A172 (cell line): ENCODE results near the gene STRA8. TPM values are rescaled to one million over a fixed set of nuclear protein-coding genes. Genes with fewer than 3 reads are reported as not detected.

Source experiments
- DNase-seq: peaks from one replicate; pipeline ENCODE4 v3.0.0-alpha.2; 2015; ENCODE audit warnings: low spot score
- total RNA-seq: library from RNA; depleted of rRNA; stranded (reverse); fragments of >200 nt; shearing (Covaris generic); gene quantifications from 2 replicates; pipeline ENCODE4 v1.2.3, GENCODE V29; 2014

STRA8 gene
- total RNA-seq, 1 experiment from 2014 or later = not detected

DNA sequence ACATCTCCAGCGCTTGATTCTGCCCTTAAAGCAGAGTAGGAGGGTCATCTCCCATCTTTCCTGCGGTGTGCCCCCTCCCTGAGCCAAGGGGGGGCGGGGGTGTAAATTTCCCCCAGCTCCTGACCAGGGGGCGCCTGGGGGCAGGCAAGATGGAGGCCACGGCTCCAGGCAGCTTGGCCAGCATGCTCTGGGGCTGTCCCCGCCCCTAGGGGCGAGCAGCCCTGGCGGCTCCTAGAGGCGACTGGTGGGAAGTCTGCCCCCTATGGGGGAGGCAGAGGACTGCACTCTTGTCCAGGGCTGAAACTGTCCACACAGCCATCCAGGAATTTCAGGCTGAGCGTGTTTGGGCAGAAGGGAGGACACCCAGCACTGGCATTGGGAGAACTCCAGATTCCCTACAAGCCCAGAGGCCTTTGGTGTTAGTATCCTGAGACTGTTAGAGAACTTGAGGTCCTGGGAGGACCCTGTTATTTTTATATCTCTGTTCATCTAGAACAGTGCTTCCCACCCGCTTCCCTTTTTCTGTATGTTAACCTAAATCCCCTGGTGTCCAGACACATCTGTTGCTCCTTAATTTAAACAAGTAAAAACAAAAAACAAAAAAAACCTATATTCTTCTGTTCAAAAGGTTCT is 4.6 kb downstream of the STRA8 start:
- no peak for DNase-seq

DNA sequence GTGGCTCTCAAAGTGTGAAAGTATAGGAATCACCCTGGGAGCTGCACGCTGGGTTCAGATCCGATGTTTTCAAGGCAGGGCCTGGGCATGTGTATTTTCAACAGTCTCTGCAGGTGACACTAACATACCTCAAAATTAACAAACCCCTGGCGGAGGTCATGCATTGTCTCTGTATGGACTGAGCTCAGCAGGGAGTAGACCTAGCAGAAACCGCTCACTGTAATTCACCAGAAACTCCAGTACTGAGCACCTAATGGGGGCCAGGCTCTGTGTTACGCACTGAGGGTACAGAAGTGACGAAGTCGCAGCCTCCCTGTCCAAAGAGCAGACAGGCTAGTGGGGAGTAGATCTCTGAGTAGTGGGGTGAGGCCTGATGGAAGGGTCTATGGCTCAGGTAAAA is 5.6 kb downstream of the STRA8 start:
- no peak for DNase-seq

DNA sequence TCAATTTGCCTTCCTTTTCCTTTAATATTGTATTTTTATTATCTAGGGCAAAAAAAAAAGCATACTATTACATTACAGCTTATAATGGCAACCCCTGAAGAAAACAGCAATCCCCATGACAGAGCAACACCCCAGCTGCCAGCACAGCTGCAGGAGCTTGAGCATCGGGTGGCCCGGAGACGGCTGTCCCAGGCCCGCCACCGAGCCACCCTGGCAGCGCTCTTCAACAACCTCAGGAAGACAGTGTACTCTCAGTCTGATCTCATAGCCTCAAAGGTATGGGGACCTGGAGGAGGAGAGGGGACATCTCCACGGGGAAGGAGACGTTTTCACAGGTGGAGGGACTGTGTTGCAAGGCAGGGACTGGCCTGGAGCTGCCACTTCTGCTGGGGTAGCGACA is 6.8 kb downstream of the STRA8 start:
- no peak for DNase-seq

DNA sequence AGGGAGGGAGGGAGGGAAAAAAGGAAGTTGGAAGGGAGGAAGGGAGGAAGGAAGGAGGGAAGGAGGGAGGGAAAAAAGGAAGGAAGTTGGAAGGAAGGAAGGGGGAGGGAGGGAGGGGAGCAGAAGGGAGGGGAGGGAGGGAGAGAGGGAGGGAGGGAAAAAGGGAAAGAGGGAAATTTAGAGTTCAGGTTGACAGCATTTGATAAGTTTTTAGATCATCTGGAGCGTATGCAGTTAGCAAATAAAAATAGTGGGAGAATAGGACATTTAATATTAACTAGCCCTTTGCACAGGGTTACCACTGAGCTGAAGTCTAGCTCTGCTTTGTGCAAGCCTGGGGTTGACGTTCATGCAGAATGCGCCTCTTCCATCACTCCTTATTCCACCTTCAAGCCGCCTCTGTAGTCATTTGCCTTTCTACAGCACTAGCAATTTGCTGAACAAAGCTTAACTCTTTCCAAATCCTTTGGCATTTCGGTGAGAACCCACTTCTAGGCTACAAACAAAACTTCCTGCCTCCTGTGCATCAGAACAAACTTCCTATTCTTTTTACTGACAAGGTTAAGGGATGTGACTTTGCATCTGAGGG is 8.6 kb downstream of the STRA8 start:
- DNase-seq = no peak

DNA sequence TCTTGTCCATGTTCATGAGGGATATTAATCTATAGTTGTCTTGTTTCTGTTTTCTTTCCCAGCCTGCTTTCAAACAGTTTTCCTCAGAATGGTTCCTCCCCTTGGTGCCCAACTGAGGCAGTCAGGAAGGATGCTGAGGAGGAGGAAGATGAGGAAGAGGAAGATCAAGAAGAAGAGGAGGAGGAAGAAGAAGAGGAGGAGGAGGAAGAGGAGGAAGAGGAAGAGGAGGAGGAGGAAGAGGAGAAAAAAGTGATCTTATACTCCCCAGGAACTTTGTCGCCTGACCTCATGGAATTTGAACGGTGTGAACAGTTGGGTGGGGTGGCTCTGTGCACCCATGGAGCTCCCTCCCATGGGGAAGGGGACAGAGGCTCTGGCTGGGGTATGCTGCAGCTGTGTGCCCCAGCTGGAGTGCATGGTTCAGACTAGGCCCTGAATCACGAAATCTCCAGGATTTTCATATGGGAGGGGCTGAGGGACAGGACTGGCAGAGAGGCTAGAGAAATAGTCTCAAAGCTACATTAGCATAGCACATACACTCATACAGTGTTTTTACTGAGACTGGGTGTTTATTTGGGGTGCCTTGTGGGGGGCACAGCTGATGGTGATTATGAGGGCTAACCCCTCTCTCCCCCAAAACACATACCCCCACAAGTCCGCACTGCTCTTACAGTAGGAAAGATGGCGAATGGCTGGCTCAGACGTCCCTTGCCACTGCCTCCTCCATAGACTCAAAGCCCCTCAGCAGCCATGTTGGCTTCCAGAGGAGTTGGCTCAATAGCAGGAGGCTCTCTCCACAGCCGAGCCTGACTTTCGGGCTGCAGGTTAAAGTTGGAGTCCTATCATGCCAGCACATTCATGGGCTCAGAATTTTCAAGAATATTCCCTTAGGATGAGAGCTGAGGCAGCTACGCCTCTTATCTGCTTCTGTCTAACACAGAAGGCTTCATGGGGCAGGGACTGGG is 11.9 kb downstream of the STRA8 start:
- no peak for DNase-seq

DNA sequence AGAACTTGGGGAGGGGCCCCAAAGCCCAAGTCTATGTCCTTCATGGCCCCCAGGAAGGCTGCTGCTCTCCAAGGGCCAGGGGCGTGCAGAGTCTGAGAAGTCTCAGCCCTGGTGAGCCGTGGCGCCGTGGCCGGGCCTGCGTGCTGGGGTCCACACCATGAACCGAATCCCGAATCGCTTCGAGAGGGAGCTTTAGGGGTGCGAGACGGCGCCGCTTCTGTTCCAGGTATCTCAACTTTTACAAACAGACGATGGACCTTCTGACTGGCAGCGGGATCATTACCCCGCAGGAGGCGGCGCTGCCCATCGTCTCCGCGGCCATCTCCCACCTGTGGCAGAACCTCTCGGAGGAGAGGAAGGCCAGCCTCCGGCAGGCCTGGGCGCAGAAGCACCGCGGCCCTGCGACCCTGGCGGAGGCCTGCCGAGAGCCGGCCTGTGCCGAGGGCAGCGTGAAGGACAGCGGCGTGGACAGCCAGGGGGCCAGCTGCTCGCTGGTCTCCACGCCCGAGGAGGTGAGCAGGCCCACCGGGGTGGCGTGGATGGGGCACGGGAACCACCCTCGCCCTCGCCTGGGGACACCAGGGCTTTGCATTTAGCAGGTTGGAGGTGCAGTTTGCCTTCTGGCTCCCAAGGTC is 12.7 kb downstream of the STRA8 start:
- no peak for DNase-seq

DNA sequence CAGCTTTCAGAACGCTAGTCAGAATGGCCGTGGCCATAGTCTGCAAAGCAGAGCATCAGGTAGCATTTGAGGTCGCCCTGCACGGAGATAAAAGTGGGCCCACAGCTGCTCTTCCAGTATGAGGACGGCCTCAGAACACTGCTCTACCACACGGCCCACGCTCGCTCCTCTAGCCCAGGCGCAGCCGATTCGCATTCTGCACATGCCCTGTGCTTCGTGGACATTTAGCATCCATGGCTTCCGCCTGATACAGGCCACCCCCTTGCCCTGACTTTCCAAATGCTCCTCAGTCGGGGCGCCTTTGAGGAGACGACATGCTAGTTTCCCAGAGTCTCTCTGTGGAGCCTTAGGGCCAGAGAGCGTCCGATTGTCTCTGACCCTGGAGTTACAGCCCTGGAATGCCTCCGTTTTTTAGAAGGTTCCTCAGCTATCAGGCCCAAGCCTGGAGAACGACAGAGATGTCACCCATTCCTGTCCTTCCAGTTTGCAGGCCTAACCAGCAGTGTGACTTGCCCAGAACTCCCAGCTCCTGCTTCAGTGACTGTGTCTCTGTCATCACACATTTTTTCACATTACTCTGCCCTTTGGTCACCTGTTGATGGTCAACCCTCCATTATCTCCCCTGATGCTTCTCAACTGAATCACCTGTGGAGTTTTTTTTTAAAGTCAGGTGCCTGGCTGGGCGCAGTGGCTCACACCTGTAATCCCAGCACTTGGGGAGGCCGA is 14.3 kb downstream of the STRA8 start:
- no peak for DNase-seq

DNA sequence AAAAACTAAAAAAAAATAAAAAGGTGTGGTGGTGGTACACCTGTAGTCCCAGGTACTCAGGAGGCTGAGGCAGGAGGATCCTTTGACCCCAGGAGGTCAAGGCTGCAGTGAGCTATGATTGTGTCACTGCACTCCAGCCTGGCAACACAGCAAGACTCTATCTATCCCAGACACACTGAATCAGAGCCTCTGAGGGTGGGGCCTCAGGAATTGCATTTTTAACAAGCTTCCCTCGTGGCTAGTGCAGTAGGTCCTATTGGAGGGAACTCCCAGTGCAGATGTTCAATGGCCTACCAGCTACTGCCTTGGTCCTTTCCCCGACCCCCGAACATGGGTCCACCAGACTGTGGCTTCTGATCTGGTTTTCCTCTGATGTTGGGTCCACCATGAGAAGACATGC is 14.9 kb downstream of the STRA8 start:
- no peak for DNase-seq

DNA sequence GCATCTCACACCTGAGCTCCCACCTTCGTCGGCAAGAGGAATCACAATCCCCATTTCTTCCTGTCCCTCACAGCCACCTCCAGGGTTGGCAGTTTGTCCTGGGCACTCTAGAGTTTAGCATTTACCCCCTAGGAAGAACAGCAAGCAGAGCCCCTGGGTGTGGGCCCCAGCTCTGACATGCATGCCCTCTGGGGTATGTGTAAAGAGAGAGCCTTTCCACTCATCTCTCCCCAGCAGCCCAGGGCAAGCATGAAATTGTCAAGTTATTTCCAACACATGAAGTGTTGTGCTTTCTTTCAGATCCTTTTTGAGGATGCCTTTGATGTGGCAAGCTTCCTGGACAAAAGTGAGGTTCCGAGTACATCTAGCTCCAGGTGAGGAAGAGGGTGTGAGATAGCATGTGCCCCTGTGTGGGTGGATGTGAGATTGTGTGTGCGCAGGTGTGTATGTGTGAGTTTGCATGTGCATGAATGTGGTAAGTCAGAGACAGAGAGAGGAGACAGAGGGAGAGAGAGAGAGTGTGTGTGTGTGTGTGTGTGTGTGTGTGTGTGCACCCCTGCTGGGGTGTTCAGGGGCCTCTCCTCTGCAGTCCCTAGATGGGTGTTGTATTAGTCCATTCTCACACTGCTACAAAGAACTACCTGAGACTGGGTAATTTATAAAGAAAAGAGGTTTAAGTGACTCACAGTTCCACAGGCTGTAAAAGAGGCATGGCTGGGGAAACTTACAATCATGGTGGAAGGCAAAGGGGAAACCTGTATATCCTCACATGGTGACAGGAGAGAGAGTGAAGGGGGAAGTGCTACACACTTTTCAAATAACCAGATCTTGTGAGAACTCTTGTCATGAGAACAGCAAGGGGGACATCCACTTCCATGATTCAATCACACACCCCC is 18.1 kb downstream of the STRA8 start:
- DNase-seq = no peak

DNA sequence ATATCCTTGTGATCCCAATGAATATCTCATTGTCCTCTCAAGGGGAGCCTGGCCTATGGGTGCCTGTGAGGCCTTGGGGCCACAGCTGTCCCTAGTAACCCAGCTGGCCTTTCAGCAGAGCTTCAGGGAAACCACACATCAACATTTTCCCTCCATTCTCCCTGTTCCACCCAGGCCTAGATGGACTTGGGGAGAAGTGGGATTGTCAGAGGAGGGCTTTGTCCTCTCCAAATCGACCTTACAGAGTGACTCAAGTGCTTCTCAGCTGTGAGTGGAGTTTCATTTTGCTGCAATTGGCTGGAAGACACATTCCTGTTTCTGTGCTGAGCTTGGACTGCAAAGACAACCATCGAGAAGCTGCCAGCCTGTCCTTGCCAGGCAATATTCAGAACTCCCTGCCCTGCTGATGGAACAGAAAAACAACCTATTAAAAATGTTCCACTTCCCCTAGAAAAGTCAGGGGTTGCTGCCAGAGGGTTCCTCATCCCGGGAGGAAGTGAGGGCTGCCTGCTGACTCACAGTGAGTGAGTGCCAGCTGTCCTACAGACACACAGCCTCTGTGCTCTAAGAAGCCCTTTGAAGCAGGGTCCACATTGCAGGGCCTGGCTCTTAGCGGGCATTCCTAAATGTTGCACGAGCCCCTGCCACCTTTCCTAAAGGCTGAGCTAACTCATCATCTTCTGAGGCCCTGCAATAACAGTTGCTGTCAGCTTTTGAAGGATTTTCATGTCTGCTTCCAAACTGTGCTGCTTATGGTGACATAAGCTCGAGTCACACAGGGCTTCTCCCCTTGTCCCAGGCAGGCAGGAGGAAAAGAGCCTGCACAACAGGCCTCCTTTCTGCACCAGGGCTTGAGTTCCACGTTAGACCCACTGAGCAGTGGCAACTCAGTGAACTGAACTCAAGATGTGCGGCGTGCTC is 20.5 kb downstream of the STRA8 start:
- DNase-seq = peak; percentile 64

DNA sequence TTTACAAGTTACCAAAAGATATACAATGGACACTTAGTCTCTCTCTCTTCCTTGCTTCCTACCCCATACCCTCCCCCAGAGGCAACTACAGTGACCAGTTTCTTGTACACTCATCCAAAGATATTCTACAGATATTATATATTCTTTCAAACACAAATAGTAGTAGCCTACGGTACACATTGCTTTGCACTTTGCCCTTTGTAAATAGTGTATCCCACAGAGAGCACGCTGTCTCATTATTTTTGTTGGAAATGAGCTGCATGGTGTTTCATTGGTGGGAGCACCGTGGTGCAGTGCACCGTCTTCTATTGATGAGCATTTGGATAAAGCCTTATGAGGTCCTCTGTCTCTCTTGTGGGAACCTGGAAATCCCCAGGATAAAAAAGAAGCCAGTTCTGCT is 24.2 kb downstream of the STRA8 start:
- DNase-seq = no peak

DNA sequence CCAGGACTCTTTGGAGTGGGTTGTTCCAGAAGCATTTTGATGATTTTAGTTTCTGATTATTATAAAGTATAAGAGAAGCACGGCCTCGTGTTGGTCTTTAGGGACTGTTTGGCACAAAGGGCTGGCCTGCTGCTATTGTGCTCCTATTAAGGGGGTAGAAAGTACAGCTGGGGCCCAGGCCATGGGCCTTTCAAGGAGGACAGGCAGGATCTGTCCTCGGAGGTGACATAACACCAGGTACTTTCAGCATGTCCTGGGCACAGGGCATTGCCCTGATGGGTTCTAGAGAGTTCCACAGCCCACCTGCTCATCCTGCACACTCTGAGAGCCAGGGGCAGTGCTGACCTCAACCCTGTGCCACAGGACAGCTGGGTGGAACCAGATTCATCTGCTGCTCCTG is 24.9 kb downstream of the STRA8 start:
- no peak for DNase-seq

DNA sequence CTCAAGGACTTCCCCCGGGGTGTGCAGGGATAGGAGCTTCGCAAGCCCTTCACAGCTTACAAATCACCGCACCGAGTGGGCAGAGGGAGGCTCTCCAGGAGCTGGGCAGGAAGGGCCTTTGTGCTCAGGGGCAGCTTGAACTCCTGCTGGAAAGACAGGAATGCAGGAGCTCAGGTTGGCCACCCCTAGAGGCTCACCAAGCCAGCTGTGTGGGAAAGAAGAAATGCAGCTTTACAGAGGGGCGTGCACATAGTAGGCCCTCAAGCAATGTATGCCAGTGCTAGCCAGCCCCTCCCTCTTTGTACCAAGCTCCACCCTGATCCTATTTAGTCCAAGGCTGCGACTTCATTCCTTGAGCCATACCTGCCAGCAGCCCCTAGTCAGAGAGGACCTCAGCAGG is 26.1 kb downstream of the STRA8 start:
- no peak for DNase-seq

DNA sequence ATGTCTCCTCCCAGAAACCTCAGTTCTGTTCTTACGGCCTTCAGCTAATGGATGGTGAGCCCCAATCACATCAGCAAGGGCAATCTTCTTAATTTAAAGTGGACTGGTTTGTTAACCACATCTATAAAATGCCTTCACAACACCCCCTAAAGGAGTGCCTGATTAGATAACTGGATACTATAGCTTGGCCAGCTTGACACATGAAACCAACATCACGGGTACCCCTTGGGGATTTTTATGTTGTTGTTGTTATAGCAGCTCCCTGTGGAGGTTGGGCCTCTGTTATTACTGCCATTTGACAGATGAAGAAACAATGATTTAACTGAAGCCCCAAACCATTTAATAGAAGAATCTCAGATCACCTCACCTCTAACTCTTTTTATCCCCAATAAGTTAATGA is 26.8 kb downstream of the STRA8 start:
- no peak for DNase-seq

DNA sequence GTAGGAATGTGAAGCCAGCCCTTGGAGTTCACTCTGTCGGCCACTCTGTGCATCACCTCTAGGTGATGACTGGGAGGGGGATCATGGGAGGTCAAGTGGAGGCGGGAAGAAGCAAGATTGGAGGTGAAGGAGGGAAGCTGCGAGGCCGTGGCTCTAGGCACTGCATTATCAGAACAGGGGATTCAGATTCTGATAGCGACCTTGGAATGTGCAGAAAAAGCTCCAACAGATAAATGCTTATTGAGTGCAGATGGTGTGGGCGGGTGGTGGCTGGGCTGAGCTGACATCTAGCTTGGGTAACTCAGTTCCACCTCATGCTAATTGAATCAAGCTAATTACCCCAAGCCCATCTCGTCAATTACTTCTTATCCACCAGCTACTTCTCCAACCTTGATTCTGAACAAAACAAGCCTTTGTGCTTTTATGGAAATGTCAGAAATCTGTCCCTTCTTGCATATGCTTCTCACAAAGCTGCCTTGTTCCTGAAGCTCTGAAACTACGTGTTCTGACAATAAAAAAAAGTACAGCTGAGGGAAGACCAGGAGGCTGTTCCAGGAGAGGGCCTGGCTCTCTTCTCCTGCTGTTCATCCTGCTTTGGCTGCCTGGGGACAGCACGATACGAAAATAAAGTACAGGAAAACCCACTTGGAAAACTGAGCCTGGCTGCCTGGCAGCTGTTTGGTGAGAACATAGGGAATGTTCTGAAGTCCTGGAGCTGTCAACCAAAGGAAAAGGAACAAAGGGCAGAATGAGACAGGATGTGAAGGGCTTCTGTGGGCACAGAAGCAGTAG is 27.5 kb downstream of the STRA8 start:
- DNase-seq = no peak

DNA sequence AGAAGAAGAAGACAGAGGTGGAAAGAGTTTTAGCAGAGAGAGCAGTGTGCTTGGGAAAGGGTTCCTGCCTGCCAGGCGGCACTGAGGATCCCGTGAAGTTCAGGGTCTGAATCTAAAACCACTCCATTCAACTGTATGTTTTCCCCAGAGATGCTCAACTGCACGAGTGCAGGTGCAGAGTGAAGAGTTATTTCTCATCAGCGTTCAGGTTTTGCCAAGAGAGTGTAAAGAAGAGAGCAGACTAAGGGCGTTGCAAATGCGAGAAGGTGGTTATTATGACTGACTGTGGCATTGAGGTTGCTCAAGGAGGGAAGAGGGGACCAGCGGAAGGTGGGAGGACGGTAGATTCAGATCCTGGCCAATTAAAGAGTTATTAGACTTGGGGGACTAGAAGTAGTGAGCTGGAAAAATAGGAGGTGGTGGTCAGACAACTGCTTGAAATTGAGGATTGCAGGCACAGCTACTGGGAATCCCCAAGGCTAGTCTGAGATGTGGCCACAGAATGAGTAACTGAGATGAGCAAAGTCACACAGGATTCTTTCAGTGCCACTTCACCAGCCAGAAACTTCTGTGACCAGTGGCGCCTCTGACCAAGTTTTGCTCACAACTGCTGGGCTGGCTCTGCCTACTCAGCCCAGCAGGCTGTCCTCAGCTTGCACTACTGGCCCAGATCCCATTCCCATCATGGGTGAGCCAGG is 29.1 kb downstream of the STRA8 start:
- DNase-seq = no peak

DNA sequence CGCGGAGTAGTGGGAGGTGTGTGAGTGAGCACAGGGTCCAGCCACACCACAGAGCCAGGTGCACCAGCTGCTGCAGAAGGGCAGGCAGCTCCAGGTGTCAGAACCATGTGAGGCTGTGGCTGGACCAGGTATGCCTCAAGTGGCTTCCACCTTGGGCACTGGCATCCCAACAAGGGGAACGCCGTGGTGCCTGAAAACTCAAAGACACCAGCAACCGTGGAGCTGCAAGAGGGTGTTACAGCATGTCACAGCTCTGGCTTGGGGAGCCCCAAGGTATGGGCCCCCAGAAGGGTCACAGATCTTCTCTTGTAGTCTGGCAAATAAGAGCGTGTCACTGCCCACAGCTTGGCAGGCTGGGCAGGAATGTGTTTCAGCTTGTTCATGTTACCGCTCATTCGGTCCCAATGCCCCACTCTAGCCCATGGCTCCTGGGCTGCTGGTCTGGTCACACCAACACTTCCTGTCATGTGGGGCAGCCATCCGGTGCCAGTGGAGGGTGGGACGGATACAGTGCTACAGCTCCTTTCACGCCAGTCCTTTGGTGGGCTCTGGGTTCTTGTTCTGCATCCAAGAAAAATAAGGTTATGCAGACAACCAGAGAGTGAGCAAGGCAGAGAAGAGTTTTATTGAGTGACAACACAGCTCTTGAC is 29.8 kb downstream of the STRA8 start:
- no peak for DNase-seq

DNA sequence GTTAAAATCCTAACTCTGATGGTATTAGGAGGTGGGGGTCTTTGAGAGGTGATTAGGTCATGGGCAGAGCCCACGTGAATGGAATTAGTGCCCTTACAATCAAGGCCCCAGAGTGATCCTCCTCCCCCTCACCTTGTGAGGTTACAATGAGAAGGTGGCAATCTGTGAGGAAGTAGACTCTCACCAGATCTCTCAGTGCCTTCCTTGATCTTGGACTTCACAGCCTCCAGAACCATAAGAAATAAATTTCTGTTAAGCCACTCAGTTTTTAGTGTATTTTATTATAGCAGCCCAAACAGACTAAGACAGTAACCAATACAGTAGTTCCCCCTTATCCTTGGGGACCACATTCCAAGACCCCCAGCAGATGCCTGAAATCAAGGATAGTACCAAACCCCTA is 32.0 kb downstream of the STRA8 start:
- DNase-seq = no peak
